AML-193 (cell line): ENCODE results near the gene CSTF3.
A peak's percentile ranks its signal among the peaks of the same experiment; 100 is the strongest.
"Not testable (repeated sequence)": the region's sequence is repeated elsewhere in the genome, so short reads cannot be mapped to it uniquely, and the experiment has no call there.

Source experiments
- DNase-seq, 2 experiments: peaks; one replicate each; lab custom pipeline; 2025; lab: John Stamatoyannopoulos, UW

CSTF3 gene

DNA sequence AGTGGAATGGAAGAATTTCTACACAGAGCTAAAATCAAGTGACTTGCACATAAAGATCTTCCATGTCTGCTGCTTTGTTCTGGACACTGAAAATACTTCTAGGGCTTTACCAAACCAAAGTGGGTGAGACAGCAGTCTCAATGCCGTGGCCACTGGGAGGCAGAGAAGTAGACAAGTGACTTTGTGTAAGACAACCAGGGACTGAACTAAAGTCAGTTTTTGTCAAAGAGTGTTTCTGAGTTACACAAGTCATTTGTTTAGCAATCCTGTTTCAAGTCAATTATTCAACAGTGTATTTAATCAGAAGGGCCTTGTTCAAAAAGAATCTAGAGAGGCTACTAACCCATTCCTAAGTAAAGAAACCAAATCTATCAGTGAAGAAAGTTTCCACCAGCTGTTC, 75.3 kb downstream of the CSTF3 start:
- DNase-seq, result no peak

DNA sequence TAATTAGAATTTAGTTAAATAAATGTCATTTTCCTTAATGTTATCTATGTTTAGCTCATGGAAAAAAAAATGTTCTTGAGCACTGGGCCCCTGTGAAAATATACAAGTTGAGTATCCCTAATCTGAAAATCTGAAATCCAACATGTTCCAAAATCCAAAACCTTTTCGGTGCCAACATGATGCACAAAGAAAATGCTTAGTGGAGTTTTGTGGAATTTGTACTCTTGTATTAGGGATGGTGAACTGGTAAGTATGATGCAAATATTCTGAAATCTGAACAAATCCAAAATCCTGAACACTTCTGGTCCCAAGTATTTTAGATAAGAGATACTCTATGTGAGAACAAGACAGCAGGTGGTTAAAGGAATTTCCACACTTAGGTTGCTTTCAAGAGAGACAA, 77.4 kb downstream of the CSTF3 start:
- DNase-seq, result no peak

DNA sequence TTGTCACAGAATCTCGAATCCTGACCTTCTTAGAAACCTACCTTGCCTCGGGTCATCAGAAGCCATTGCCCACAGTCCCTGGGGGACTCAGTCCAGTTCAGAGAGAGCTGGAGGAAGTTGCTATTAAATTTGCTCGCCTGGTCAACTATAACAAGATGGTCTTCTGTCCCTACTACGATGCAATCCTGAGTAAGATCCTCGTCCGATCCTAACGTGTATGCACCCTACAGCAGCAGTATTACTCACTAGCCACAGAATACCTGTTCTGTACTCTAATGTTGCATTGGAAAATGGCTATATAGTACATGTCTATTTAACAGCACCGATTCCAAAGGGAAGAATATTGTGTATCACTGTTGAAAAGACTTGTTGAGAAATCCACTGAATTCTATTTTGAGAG, 88.8 kb downstream of the CSTF3 start:
- DNase-seq, result no peak

DNA sequence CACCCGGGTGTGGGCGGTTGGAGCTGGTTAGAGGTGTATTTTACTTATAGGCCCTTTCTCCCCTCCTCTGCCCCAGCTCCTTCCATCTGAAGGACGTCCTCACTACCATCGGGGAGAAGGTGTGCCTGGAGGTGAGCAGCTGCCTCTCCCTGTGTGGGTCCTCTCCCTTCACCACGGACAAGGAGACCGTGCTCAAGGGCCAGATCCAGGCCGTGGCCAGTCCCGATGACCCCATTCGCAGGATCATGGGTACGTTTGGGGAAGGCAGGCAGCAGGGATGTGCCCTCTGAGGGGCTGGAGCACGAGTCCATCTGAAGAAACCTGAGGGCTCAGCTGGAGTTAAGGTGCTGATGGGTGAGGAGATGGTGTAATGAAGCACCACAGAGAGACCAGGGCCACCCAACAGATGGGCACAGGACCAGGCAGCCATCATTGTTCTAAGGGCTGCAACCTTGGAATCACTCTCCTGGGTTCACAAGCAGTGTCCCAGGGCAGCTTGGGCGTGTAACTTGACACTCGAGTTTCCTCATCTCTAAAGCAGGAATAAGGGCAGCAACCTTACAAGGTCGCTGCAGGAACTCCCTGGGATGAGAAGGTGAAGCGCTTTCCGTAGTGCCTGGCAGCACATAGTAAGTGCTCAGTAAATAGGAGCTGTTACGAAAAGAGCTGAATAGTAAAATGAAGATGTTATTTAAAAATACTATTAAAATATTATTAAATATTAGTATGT, 92.5 kb downstream of the CSTF3 start:
- DNase-seq, result no peak

DNA sequence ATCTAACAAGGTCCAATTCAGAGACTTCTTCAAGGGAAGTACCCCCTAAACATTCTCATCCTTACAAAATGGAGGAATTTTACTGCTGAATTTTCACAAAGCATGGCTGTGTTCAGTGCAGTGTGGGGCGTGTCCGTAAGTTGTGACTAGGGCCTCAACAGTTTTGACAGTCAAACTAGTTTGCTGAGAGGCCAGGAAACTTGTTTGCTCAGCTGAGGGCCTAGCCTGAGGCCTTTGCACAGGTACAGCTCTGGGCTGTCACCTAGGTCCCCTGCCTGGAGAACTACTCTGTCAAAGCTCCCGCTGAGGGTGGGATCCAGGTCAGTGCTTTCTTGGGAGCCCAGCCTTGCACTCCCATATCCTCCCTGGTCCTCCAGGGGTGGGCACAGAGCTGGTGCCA, 94.0 kb downstream of the CSTF3 start:
- no peak for DNase-seq

DNA sequence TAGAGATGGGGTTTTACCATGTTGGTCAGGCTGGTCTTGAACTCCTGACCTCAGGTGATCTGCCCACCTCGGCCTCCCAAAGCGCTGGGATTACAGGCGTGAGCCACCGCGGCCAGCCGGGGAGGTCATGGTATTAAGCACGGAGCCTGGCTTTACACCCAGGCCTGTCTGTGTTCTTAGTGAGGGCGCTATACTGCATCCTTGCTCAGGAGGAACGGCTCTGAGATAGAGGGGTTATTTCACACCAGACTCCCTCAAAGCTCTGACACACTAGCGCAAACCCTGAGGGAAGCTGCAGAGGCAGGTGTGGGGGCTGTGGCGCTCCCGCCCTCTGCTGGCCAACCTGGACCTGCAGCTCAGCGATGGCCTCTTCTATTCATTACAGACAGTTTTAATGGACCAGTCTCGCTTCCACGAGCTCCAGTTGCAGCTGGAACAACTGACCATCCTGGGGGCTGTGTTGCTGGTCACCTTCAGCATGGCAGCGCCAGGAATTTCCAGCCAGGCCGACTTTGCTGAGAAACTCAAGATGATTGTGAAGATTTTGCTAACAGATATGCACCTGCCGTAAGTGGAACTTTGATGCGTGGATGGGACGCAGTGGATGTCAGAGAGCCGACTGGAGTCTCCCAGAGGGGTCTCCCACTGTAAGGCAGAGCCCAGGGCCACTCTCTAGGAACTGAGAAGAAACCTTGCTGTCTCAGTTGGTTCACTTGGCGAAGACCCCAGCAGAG, 95.7 kb downstream of the CSTF3 start:
- DNase-seq, result peak; percentile 31 to 47

DNA sequence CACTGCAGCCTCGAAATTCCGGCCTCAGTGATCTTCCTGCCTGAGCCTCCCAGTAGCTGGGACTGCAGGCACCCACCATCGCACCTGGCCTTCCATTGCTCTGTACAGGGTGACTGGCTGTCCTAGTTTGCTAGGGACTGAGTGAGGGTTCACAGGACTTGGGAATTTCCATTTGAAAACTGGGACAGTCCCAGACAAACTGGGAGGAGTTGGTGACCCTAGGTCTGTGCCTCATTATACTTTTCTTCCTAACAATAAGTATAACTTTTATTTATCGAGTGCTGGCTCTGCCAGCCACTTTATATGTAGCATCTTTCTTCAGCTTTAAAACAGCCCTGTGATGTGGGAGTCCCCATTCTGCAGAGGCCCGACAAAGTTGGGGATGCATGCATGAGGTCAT, 96.4 kb downstream of the CSTF3 start:
- no peak for DNase-seq

DNA sequence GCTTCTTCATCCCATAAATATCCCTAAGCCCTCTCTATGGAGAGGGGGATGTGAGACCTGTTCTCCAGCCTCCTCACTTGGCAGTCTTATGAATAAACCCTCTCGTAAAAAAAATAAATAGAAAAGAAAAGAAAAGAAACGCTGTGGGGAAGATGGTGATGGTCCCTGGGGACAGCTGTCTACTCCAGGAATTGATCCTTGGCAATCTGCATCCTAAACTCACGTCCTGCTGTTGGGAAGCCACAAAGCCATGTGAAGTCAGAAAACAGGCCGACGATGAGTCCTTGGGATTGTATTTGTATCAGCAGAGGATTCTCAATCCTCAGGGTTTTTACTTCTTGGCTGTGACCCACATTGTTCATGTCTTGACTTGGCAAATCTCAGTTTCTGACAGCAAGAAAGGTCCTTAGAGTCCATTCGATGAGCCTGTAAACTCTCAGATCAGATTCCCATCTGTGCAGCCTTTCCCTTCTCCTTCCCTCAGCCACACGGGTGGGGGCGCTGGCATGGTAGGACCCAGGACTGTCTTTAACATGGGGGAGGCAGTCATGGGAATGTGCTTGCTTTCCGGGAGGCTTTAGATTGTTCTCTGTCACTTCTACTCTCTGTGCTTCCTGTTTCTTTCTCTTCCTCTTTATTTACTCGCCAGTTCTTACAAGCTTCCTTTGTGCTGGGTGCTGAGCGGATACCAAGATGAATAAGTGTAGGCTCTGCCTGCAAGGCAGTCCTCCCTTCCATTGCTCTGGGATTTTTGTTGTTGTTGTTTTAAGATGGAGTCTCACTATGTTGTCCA, 97.1 kb downstream of the CSTF3 start:
- peak; percentile 45 to 47 for DNase-seq

DNA sequence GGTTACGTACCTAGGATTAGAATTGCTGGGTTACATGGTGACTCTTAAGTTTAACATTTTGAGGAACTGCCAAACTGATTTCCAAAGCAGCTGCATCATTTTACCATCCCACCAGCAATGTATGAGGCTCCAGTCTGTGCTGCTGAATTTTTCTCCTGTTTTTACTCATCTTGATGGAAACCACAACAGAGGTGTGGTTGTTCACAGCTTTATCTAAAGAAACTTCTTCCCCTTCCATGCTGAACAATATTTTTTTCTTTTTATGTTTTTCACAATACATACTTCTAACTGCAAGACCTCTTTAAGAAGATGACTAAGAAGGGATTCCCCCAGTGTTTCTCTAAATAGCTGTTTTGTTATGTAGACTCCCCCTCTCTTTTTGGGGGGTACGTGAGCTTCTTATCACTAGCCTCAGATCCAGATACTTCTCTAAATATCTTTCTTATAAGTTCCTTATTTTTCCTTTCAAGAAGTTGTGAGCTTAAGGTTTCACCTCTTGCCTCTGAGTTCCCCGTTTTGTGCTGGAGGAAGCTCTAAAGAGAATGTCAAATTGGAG, 97.9 kb downstream of the CSTF3 start:
- DNase-seq, result peak; percentile 32 to 40

DNA sequence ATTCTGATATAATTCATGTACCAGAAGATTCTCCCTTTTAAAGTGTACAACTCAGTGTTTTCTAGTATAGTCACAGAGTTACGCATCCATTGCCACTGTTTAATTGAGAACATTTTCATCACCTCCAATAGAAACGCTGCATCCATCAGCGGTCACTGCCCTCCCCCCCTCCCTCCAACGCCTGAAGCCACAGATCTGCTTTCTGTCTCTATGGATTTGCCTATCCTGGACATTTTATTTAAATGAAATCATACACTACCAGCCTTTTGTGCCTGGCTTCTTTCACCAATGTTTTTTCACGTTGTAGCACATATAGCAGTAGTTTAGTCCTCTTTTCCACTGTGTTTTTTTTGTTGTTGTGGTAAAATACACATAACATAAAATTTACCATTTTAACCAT, 99.1 kb downstream of the CSTF3 start:
- no peak for DNase-seq

DNA sequence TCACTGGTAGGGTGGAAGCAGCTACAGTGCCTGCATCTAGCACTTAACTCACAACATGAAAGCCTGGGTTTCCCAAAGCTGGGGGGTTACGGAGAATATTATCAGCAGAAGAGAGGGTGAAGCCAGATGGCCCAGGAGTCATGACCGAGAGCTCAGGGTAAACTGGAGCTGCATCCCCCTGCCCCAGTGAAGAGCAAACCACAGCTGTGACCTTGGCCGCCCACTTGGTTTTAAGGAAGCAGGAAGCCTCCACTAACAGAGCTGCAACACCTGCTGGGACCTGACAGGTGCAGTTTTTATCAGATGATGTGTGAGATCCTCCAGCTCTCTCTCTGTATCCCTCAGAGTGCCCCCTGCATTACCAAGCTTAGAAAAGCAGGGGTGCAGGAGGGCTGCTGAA, 101.0 kb downstream of the CSTF3 start:
- no peak for DNase-seq

DNA sequence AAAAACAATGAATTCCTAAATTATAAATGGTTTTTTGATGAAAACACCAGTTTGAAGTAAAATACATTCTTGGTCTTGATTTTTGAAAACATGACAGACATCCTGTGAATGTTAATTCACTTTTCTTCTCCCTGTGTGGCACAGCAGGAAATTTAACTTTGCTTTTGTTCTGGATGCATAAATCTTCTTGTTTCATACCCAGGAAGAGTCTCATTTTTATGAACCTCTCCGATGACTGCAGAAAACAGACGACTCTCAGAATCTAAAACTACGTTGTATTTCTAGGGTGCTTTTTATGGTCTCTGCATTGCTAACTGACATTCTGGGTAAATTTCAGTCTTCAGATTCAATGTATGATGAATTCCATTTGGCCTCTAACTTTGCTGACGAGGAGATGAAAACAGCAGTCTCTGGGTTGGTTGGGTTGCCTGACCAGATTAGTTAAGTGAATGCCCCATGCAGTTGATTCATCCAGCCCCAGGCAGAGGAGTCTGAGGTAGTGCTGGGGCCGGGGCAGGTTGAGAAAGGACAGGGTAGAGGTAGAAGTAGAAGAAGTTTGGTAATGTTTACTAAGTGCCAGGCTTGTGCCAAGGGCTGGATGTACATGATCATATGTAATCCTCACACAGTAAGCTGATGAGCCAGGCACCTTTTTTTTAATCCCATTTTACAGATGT, 101.8 kb downstream of the CSTF3 start:
- DNase-seq, result no peak

DNA sequence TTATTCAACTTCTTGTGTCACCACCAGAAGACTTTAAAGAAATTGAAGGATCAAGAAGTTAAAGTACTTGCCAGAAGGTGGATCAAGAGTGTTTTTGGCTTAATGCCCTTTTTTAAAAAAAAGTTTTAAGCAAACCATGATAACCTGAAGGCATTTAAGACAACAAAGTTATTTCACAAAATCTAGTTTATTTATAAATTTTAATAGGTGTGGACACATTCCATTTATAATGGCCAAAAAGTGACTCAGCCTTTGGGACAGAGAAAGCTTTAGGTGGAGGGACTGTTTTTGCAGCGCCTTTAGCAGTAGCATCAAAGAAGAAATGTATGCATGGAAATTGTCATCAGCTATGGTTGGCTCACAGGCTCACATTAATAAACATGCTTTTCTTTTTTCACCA, 104.0 kb downstream of the CSTF3 start:
- no peak for DNase-seq

DNA sequence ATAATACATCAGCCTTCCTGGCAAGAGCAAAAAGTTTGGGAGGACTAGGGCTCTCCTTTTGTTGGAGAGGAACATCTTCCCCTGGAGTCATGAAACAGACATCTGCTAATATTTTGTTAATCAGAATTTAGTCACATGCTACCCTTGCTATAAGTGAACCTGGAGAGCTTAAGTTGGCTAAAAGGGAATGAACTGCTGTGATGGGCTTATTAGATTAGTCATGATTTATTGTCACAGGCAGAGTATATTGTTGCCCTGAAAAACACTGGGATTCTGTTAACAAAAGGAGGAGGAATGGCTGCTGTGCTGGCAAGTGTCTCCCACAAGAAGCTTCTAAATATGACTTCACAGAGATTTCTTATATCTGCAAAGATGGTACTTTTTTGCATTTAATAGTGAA, 105.9 kb downstream of the CSTF3 start:
- DNase-seq, result no peak

DNA sequence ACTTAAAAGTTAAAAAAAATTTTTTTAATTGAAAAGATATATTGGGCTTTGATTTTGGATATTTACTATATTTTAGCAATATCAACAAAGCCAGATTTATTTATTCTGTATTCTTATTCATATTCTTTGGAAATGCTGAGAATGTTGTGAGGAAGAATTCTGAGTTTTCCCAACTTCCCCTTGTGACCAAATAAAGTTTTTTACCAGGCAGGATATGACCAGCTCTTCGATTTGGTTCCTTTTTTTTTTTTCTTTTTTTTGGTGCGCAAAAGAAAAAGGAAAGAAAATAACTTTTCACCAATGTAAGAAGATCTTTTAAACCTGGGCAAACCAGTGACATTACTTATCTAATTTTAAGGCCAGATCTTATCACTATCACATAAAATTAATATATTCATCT, 109.0 kb downstream of the CSTF3 start:
- peak; percentile 13 to 27 for DNase-seq

DNA sequence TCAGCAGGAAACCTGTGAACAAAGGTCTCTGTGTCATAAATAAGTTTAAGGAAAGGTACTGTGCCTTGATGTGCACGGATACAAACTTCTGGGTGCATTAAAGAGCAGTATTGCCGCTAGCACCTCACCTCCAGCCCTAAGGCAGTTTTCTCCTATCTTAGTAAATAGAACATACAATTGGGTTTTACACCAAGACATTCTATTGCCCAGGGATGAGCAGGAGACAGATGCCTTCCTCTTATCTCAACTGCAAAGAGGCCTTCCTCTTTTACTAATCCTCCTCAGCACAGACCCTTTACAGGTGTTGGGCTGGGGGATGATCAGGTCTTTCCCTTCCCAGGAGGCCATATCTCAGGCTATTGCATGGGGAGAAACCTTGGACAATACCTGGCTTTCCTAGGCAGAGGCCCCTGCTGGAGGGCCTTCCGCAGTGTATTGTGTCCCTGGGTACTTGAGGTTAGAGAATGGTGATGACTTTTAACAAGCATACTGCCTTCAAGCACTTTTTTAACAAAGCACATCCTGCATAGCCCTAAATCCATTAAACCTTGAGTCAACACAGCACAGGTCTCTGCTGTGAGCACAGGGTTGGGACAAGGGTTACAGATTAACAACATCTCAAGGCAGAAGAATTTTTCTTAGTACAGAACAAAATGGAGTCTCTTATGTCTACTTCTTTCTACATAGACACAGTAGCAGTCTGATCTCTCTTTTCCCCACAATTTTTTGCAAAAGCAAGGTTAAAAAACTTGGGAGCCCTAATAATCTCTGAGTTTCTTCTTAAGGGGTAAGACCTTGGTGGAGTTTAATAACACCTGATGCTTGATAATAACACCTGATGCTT, 111.5 kb downstream of the CSTF3 start:
- DNase-seq, result not testable (repeated sequence)

DNA sequence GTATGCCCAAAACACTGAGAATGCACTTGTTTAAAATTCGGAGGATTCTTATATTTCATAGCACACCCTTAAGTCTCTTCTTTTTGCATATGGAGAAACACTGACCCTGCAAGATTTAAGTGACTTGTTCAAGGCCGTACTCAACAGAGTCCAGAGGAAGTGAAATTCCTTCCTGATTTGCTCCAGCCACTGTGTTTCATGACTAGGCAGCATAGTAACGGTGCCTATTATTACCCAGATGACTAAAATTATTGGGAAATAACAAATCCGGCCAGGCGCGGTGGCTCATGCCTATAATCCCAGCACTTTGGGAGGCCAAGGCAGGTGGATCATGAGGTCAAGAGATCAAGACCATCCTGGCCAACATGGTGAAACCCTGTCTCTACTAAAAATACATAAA, 112.6 kb downstream of the CSTF3 start:
- DNase-seq, result not testable (repeated sequence)

DNA sequence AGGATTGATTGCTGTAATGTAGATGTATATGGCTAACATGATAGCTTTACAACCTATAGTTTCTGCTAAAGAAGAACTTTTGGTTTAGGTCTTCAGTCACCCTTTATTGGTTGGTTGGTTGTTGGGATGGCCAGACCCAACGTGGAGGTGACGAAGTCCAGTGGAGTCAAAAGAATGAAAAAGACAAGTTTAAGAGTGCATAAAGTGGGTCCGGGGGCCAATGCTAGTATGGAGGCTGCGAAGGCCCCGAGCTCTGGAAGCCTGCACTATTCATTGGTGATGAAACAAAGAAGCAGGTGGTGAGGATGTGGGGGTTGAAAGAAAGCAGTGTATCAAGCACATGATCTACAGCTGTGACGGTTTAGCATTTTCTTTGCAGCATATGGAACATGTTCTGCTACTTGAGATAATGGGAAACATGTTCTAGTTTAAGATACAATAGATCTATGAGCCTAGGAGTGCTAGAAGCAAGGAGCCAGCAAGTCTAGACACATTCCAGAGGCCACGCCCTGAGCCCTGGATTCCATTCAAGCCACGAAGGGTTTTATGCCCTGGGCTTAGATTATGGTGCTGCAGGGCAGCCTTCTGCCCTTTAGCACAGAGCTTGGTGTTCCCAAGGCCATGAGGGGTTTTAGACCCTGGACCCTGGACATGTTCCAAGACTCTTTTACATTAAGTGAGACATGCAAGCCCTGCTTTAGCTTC, 115.6 kb downstream of the CSTF3 start:
- no peak for DNase-seq

DNA sequence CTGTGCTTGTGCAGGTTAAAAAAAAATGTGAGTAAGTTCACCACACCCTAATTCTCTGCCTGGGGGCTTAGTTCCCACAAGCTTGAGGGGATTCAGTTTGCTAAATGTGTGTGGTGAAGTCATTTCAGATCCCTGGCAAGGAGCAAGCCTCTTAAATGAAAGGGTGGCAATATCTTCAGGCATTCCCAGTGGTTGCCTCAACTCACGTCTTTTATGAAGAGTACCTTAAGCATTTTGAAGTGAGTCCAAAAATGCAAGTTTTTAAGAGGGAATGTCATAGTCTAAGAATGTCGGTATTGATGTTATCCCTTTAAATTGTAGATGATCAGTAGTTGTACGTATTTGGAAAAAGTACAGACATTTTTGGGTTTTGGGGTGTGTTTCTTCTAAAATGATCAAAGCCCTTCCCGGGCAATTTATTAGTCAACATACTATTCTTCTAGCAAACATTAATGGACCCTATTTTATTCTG, 117.0 kb downstream of the CSTF3 start:
- no peak for DNase-seq

DNA sequence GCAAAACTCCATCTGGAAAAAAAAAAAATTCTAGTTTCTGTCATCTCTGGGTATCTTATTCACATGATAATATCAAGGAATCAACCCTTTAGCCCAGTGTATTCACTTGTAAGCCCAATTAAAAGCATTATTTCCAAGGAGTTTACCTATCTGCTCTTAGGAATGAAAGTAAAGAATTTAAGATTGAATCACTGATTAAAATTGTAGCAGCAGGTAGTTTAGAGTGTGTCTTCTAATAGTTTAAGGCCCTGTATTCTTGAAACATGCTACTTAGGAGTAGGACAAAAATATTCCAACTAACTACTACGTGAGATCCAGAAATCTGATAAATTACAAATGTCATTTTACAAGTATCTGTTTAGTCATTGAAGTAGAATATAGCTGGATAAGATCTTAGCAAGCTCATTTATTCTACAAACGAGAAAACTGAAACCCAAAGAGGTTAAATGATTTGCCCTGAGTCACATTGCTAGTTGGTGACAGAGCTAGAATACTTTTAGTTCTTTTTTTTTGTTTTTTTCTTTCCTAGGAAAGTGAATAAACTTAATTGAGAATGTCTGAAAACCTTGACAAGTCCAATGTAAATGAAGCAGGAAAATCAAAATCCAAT, 118.0 kb downstream of the CSTF3 start:
- no peak for DNase-seq
